8988T (cell line): ENCODE data around the gene CENPX.

Source experiments
- DNase-seq: peaks from one replicate; pipeline ENCODE4 v3.0.0; 2011

CENPX gene

GRCh38 chr17:82022310-82022980 is at the start of gene CENPX:
TSS of gene CENPX (minus strand) at chr17:82022878. CDS start at chr17:82022861, 17 bp downstream.
- no peak for DNase-seq

DNA sequence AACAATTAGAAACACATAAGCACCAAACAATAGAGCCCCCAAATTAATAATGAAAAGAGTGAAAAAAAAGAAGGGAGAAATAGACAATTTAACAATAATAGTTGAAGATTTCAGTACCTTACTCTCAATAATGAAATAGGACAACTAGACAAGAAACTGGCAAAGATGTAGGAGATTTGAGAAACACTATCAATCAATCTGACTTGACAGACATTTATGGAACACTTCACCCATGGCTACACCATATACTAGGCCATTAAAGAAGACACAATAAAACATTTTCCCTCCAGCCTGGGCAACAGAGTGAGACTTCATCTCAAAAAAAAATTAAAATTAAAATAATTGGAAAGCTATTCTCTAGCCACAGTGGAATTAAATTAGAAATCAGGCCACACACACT is 47.9 kb upstream of the CENPX start:
- DNase-seq: no peak

GRCh38 chr17:82065638-82066303 is 43.1 kb upstream of the CENPX start, which contains the start of gene DUS1L:
TSS of gene DUS1L (minus strand) at chr17:82065804. CDS start at chr17:82065059, 745 bp downstream.
- no peak for DNase-seq

- no peak for DNase-seq
Measured at GRCh38 chr17:82065193-82065637, 42.5 kb upstream of the CENPX start.

DNA sequence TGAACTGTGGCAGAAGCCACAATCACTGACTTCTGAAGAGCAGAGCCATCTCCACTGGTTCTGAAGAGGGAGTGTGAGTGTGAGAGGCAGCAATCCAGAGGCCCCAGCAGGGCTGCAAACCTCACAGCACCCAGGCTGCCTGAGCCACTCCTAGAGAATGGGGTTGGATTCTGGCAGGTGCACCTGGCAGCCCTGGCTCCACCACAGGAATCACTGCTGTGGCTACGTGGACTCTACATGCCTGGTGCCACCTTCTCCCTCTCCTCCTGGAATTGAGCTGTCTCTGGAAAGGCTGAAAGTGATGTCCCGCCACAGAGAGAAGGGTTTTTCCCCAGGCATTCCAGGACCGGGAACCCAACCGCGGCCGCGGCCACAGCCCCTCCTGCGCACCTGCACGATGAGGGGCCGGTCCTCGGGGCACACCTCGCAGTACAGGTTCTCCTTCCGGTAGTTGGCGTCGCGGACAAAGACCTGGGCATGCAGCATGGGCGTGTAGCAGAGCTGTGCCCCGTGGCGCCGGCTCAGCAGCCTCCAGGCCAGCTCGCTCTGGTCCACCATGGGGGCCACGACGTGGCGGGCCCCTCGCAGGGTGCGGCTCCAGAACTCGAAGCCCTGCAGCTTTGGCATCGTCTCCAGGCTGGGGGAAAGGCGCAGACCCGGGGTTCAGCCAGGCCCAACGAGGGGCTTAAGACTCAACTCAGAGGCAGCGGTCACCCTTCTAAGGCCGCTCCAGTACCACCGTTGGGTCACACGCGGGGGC is 41.9 kb upstream of the CENPX start:
- DNase-seq: no peak

GRCh38 chr17:82063424-82064415 is 41.0 kb upstream of the CENPX start:
- DNase-seq: no peak

GRCh38 chr17:82062984-82063368 is 40.3 kb upstream of the CENPX start:
- DNase-seq: no peak

DNA sequence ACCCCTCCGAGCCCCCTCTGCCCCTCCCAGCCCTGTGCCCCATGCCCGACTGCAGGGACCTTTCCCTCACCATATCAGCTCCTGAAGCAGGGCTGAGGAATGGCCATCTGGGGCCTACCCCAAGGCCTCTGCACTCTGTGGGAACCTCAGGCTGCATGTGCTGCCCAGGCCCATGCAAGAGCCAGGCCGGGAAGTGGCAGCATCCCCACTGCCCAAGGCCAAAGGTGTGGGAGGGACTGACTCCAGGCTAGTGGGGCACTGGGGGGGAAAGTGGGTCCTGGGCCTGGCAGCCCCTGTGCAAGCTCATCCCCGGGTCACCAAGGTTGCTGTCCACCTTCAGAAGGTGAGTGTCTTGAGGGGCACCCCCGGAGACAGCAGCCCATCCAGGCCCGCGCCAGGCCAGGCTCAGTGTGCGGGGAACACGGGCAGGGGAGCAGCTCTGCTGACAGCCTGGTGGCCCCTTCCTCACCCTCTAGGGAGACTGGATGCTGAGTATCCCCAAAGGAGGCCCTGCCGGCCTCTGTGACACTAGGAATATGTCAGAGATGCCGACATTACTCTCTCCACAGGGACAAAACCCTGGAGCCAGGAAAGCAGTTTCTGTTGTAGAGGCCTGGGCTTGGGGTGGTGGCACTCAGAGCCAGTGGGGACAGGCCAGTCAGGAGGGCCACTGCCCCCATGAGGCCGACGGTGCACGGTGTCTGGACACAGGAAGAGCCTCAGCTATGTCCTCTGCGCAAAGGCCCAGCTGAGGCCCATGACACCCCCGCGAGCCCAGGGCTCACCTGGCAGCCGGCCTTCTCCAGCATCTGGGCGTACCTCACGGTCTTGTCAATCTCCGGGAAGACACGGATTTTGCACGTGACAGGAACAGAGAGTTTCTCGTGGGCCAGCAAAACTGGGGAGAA is 39.7 kb upstream of the CENPX start:
- DNase-seq: peak; percentile 33

- DNase-seq: no peak
Measured at GRCh38 chr17:82061047-82061925, 38.6 kb upstream of the CENPX start.

GRCh38 chr17:82060614-82061013 is 37.9 kb upstream of the CENPX start:
- no peak for DNase-seq

DNA sequence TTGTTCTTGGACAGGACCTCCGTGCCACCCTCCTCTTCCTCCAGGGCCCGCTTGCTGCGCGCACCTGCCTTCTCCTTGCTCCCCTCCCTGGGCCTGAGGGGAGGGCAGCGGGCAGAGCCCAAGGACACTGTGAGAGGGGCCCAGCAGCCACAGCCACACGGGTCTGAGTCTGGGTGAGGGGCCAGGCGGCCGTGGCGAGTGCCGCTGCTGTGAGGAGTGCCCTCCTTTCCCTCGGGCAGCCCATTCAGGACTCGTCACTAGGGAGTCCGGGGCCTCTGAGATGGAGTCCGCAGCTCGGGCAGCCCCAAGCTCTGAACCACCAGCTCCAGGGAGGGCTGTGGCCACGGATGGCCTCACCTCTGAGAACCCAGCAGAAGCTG is 37.3 kb upstream of the CENPX start:
- DNase-seq: no peak

GRCh38 chr17:82059272-82060000 is 36.8 kb upstream of the CENPX start:
- no peak for DNase-seq

GRCh38 chr17:82058855-82059249 is 36.2 kb upstream of the CENPX start:
- DNase-seq: no peak

DNA sequence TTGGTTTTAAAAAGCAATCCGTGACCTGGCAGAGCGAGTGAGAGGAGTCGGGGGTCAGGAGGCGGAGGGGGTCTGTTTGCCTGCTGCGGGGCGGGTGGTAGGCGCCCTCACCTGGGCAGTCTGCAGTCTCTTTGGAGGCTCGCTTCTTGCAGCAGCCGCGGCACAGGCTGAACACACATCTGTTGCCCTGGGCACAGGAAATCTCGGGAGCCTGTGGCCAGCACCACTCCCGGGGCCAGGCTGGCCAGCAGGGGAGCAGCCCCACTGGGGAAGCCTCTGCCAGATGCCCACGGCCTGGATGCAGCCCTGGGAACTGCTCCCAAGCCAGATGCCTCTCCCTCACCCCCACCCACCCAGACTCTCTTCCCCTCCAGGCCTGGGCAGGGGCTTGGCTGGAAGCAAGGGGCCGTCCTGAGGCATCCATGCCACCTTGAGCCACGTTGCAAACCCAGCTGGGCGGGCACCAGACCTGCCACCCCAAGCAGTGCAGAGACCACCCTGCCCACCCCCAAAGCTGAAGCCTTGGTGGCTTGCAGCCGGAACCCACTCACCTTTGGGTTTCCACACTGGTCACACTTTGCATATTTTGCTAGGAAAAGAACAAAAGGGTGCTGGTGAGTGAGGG is 35.7 kb upstream of the CENPX start:
- no peak for DNase-seq

DNA sequence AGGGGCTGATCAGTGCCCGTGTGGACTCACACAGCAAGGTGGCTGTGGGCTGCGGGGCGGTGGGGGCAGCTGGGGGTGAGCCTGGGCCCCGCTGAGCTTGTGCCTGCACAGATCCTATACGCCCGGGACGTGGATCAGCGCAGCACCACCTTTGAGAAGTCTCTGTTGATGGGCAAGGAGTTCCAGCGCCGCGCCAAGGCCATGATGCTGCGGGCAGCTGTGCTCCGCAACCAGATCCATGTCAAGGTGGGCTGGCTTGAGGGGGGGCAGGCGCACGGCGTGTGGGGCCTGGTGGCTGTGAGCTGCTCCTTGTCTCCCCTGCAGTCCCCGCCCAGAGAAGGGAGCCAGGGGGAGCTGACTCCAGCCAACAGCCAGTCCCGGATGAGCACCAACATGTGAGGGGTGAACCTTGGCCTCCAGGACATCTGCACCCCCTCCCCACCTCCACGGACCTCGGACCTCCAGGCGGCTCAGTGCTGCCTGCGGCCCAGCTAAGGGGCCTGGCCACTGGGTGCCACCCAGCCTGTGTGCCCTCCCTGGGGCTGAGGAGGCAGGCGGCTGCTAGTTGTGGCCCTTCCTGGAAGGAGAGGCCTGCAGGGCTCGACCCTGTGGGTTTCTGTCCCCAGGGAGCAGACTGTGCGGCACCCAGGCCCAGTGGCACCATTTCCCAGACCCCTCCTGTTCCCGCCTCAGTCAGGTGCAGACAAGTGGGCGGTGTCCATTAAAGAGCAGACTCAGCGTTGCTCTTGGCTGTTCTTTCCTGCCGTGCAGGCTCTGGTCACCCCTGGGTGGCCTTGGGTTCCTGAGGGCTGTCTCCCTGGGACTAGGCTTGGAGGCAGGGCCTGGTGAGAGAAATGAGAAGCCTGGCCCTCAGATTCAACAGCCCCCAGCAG is 34.3 kb upstream of the CENPX start:
- DNase-seq: no peak

- no peak for DNase-seq
Measured at GRCh38 chr17:82055965-82056728, 33.5 kb upstream of the CENPX start.
